HEK293 (cell line): ENCODE measurements around the gene CATSPERE.

ENCODE experiments used
- CTCF ChIA-PET: fragments of 350-600 bp; formaldehyde crosslinking; extraction: SDS; loops from one replicate; lab custom pipeline; 2021; ENCODE audit warnings: antibody characterized with exemption; lab: Yijun Ruan, JAX
- POLR2A ChIA-PET: fragments of 300-600 bp; formaldehyde crosslinking; extraction: SDS; loops from one replicate; lab custom pipeline; 2020; ENCODE audit warnings: antibody characterized with exemption, inconsistent platforms; lab: Yijun Ruan, JAX
- H3K27ac ChIP-seq: fragments of 200-500 bp; sonication (Bioruptor generic); 2 replicates; pipeline ENCODE4 v1.5.1; 2014; ENCODE audit warnings: low read depth, low read length, control low read depth, inconsistent platforms; ENCODE audit errors: extremely low read depth
- H3K36me3 ChIP-seq, 2 experiments: fragments of 200-500 bp in 1 of 2; sonication (Bioruptor generic) in 1 of 2; 1 replicate in 1 of 2; 2 replicates in 1 of 2; pipeline ENCODE4 v1.5.1; 2014 to 2017; ENCODE audit warnings: inconsistent platforms in 2 of 2, low read length in 2 of 2; ENCODE audit not compliant: control insufficient read depth in 2 of 2, insufficient read depth in 1 of 2
- H3K4me1 ChIP-seq: fragments of 200-500 bp; sonication (Bioruptor generic); 2 replicates; pipeline ENCODE4 v1.5.1; 2014; ENCODE audit warnings: mild to moderate bottlenecking, low read length, inconsistent platforms; ENCODE audit not compliant: control insufficient read depth, insufficient read depth
- H3K4me3 ChIP-seq: 2 replicates; pipeline ENCODE4 v1.5.1; 2011; ENCODE audit warnings: low read depth, mild to moderate bottlenecking, control low read depth, low read length, moderate library complexity
- H3K9me3 ChIP-seq: fragments of 200-500 bp; sonication (Bioruptor generic); 2 replicates; pipeline ENCODE4 v1.5.1; 2014; ENCODE audit warnings: low read depth, low read length, inconsistent platforms; ENCODE audit not compliant: control insufficient read depth, insufficient read depth
- AEBP2 ChIP-seq: fragments of 450-650 bp; formaldehyde crosslinking; IDR thresholded peaks from 2 replicates; pipeline ENCODE4 v1.5.1; 2016; ENCODE audit warnings: missing biosample characterization, missing genetic modification characterization, borderline replicate concordance
- BCL11A ChIP-seq: fragments of 450-650 bp; formaldehyde crosslinking; IDR thresholded peaks from 2 replicates; pipeline ENCODE4 v1.5.1; 2016; ENCODE audit warnings: low read depth, missing biosample characterization, missing genetic modification characterization
- IKZF3 ChIP-seq: fragments of 450-650 bp; IDR thresholded peaks from 2 replicates; pipeline ENCODE4 v1.5.0; 2018; ENCODE audit warnings: missing biosample characterization, mild to moderate bottlenecking, missing genetic modification characterization, moderate library complexity
- ZNF10 ChIP-seq: fragments of 450-650 bp; formaldehyde crosslinking; IDR thresholded peaks from 2 replicates; pipeline ENCODE4 v1.5.1; 2017; ENCODE audit warnings: missing biosample characterization, missing genetic modification characterization
- ZNF2 ChIP-seq: fragments of 450-650 bp; formaldehyde crosslinking; IDR thresholded peaks from 2 replicates; pipeline ENCODE4 v1.5.1; 2016; ENCODE audit warnings: missing biosample characterization, missing genetic modification characterization
- ZNF221 ChIP-seq: fragments of 450-650 bp; formaldehyde crosslinking; IDR thresholded peaks from 2 replicates; pipeline ENCODE4 v1.5.1; 2017; ENCODE audit warnings: missing biosample characterization, missing genetic modification characterization, borderline replicate concordance
- ZNF248 ChIP-seq: fragments of 450-650 bp; formaldehyde crosslinking; IDR thresholded peaks from 2 replicates; pipeline ENCODE4 v1.5.1; 2017; ENCODE audit warnings: missing biosample characterization, missing genetic modification characterization
- ZNF335 ChIP-seq: fragments of 450-650 bp; formaldehyde crosslinking; conservative IDR thresholded peaks from 2 replicates; pipeline ENCODE4 v1.5.1; 2016; ENCODE audit warnings: missing biosample characterization, missing genetic modification characterization
- ZNF341 ChIP-seq: fragments of 450-650 bp; formaldehyde crosslinking; IDR thresholded peaks from 2 replicates; pipeline ENCODE4; 2016; ENCODE audit warnings: low read depth, missing biosample characterization, missing genetic modification characterization
- ZNF350 ChIP-seq: fragments of 450-650 bp; formaldehyde crosslinking; IDR thresholded peaks from 2 replicates; pipeline ENCODE4 v1.5.0; 2017; ENCODE audit warnings: missing biosample characterization, mild to moderate bottlenecking, missing genetic modification characterization
- ZNF354C ChIP-seq: fragments of 450-650 bp; formaldehyde crosslinking; IDR thresholded peaks from 2 replicates; pipeline ENCODE4 v1.5.1; 2016; ENCODE audit warnings: missing biosample characterization, missing genetic modification characterization, low read depth, borderline replicate concordance
- ZNF423 ChIP-seq: fragments of 450-650 bp; formaldehyde crosslinking; IDR thresholded peaks from 2 replicates; pipeline ENCODE4 v1.5.1; 2016; ENCODE audit warnings: missing biosample characterization, missing genetic modification characterization
- ZNF529 ChIP-seq: fragments of 450-650 bp; formaldehyde crosslinking; IDR thresholded peaks from 2 replicates; pipeline ENCODE4 v1.5.1; 2017; ENCODE audit warnings: missing genetic modification characterization, missing biosample characterization; ENCODE audit not compliant: insufficient replicate concordance
- ZNF530 ChIP-seq: fragments of 450-650 bp; formaldehyde crosslinking; IDR thresholded peaks from 2 replicates; pipeline ENCODE4 v1.5.1; 2016; ENCODE audit warnings: low read depth, missing biosample characterization, missing genetic modification characterization
- ZNF558 ChIP-seq: fragments of 450-650 bp; formaldehyde crosslinking; IDR thresholded peaks from 2 replicates; pipeline ENCODE4 v1.5.1; 2016; ENCODE audit warnings: missing biosample characterization, missing genetic modification characterization
- ZSCAN23 ChIP-seq: fragments of 450-650 bp; formaldehyde crosslinking; IDR thresholded peaks from 2 replicates; pipeline ENCODE4 v1.5.1; 2016; ENCODE audit warnings: missing biosample characterization, missing genetic modification characterization
- TF ChIP-seq, protein P1 (sequence below): fragments of 450-650 bp; IDR thresholded peaks from 2 replicates; pipeline ENCODE4 v1.5.1; 2018; ENCODE audit warnings: missing biosample characterization, missing genetic modification characterization
- TF ChIP-seq, protein P2 (sequence below): fragments of 450-650 bp; formaldehyde crosslinking; IDR thresholded peaks from 2 replicates; pipeline ENCODE4 v1.5.1; 2016; ENCODE audit warnings: missing biosample characterization, missing genetic modification characterization
- TF ChIP-seq, protein P3 (sequence below): fragments of 450-650 bp; formaldehyde crosslinking; IDR thresholded peaks from 2 replicates; pipeline ENCODE4 v1.5.1; 2016; ENCODE audit warnings: missing biosample characterization, missing genetic modification characterization, borderline replicate concordance
- TF ChIP-seq, protein P4 (sequence below): fragments of 450-650 bp; formaldehyde crosslinking; IDR thresholded peaks from 2 replicates; pipeline ENCODE4 v1.5.1; 2017; ENCODE audit warnings: missing biosample characterization, missing genetic modification characterization

The CATSPERE gene

GRCh38 chr1:244461245-244462071 lies at the start of gene CATSPERE (continued):
- TF ChIP-seq AEBP2 (tag by site-specific recombination): no peak

DNA sequence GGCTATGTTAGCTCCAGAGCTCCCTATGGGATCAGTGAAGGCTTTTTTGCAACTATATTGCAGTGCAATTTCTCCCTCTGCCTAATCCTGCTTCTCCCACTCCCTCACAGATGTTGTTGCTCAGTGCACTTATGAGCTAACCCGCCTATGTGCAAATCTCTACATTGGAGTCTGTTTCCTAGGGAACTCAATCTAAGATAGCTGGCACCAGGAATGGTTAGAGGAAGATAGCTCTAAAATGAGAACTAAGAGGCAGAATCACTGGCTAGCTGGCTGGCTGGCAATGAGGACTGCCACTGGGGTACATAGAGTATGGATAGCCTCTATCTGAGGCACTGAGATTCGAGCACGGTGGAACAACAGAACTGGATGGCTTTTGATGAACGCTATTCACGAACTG lies 48.9 kb upstream of the CATSPERE start:
- H3K9me3 ChIP-seq: no peaks in the 10 kb centered on the region
- ChIA-PET CTCF (no interaction called here), POLR2A (no interaction called here)
- H3K27ac ChIP-seq: no peak overlapping the region
- H3K36me3 ChIP-seq: peaks cover 64 to 87% of the 10 kb centered on the region in 2 experiments
- no peak overlapping the region for H3K4me3 ChIP-seq
- TF ChIP-seq ZNF248 (tag by site-specific recombination) (no peak), ZNF2 (tag by site-specific recombination) (no peak), IKZF3 (tag by site-specific recombination) (no peak), ZNF10 (tag by site-specific recombination) (no peak)
- TF ChIP-seq, protein P1, sequence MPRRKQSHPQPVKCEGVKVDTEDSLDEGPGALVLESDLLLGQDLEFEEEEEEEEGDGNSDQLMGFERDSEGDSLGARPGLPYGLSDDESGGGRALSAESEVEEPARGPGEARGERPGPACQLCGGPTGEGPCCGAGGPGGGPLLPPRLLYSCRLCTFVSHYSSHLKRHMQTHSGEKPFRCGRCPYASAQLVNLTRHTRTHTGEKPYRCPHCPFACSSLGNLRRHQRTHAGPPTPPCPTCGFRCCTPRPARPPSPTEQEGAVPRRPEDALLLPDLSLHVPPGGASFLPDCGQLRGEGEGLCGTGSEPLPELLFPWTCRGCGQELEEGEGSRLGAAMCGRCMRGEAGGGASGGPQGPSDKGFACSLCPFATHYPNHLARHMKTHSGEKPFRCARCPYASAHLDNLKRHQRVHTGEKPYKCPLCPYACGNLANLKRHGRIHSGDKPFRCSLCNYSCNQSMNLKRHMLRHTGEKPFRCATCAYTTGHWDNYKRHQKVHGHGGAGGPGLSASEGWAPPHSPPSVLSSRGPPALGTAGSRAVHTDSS: no peak
- no peaks in the 10 kb centered on the region for H3K4me1 ChIP-seq

DNA sequence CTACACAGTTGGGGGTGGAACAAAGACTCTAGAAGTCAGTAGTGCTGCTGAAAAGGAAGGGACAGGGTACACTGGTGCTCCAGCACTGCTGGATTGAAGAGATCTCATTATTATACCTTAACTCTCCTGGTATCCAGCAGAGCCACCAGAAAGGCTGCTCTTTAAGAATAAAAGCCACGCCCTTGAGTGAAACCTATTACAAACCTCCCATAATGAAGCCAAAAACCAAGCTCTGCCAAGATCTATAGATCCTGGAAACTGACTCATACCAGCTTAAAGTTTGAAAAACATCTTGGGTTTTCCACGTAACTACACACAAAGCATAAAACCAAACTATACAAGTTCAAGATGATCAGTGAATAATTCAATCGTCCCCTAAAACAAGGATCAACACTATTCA lies 47.3 kb upstream of the CATSPERE start:
- peaks cover 69 to 94% of the 10 kb centered on the region in 2 experiments for H3K36me3 ChIP-seq
- no peak for TF ChIP-seq BCL11A (tag by site-specific recombination)
- TF ChIP-seq, protein P2, sequence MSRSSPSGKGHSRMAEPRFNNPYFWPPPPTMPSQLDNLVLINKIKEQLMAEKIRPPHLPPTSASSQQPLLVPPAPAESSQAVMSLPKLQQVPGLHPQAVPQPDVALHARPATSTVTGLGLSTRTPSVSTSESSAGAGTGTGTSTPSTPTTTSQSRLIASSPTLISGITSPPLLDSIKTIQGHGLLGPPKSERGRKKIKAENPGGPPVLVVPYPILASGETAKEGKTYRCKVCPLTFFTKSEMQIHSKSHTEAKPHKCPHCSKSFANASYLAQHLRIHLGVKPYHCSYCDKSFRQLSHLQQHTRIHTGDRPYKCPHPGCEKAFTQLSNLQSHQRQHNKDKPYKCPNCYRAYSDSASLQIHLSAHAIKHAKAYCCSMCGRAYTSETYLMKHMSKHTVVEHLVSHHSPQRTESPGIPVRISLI: no peak
- TF ChIP-seq ZNF423: no peak
- no peak for TF ChIP-seq ZNF2 (tag by site-specific recombination)
- TF ChIP-seq ZNF354C (tag by site-specific recombination): no peak
- no peak for TF ChIP-seq ZNF341 (tag by site-specific recombination)
- no peak for TF ChIP-seq ZSCAN23 (tag by site-specific recombination)
- no peak for TF ChIP-seq ZNF558 (tag by site-specific recombination)
- TF ChIP-seq ZNF529 (tag by site-specific recombination): no peak
- TF ChIP-seq ZNF335 (tag by site-specific recombination): no peak
- no peak for TF ChIP-seq ZNF221 (tag by site-specific recombination)
- TF ChIP-seq ZNF350: no peak
- TF ChIP-seq, protein P3, sequence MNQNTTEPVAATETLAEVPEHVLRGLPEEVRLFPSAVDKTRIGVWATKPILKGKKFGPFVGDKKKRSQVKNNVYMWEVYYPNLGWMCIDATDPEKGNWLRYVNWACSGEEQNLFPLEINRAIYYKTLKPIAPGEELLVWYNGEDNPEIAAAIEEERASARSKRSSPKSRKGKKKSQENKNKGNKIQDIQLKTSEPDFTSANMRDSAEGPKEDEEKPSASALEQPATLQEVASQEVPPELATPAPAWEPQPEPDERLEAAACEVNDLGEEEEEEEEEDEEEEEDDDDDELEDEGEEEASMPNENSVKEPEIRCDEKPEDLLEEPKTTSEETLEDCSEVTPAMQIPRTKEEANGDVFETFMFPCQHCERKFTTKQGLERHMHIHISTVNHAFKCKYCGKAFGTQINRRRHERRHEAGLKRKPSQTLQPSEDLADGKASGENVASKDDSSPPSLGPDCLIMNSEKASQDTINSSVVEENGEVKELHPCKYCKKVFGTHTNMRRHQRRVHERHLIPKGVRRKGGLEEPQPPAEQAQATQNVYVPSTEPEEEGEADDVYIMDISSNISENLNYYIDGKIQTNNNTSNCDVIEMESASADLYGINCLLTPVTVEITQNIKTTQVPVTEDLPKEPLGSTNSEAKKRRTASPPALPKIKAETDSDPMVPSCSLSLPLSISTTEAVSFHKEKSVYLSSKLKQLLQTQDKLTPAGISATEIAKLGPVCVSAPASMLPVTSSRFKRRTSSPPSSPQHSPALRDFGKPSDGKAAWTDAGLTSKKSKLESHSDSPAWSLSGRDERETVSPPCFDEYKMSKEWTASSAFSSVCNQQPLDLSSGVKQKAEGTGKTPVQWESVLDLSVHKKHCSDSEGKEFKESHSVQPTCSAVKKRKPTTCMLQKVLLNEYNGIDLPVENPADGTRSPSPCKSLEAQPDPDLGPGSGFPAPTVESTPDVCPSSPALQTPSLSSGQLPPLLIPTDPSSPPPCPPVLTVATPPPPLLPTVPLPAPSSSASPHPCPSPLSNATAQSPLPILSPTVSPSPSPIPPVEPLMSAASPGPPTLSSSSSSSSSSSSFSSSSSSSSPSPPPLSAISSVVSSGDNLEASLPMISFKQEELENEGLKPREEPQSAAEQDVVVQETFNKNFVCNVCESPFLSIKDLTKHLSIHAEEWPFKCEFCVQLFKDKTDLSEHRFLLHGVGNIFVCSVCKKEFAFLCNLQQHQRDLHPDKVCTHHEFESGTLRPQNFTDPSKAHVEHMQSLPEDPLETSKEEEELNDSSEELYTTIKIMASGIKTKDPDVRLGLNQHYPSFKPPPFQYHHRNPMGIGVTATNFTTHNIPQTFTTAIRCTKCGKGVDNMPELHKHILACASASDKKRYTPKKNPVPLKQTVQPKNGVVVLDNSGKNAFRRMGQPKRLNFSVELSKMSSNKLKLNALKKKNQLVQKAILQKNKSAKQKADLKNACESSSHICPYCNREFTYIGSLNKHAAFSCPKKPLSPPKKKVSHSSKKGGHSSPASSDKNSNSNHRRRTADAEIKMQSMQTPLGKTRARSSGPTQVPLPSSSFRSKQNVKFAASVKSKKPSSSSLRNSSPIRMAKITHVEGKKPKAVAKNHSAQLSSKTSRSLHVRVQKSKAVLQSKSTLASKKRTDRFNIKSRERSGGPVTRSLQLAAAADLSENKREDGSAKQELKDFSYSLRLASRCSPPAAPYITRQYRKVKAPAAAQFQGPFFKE (tag by site-specific recombination): no peak
- TF ChIP-seq, protein P4, sequence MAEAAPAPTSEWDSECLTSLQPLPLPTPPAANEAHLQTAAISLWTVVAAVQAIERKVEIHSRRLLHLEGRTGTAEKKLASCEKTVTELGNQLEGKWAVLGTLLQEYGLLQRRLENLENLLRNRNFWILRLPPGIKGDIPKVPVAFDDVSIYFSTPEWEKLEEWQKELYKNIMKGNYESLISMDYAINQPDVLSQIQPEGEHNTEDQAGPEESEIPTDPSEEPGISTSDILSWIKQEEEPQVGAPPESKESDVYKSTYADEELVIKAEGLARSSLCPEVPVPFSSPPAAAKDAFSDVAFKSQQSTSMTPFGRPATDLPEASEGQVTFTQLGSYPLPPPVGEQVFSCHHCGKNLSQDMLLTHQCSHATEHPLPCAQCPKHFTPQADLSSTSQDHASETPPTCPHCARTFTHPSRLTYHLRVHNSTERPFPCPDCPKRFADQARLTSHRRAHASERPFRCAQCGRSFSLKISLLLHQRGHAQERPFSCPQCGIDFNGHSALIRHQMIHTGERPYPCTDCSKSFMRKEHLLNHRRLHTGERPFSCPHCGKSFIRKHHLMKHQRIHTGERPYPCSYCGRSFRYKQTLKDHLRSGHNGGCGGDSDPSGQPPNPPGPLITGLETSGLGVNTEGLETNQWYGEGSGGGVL (tag by site-specific recombination): no peak
- no peak for TF ChIP-seq ZNF530 (tag by site-specific recombination)
- CTCF ChIA-PET: interaction anchor here (0.6 to 0.7 kb wide), 2 partner anchors 114 to 118 kb away, joined by 3 read pairs; no protein-coding TSS in a partner anchor

More for the DNA sequence above, 47.3 kb upstream of the CATSPERE start:
- H3K9me3 ChIP-seq: no peaks in the 10 kb centered on the region
- no peak overlapping the region for H3K27ac ChIP-seq
- no peaks in the 10 kb centered on the region for H3K4me1 ChIP-seq
- no peak overlapping the region for H3K4me3 ChIP-seq
- POLR2A ChIA-PET: no interaction called here
